OCI-LY3 (cell line): Measurements from ENCODE around the gene ZC3H12C.

Experiments used
- H2AFZ ChIP-seq: fragments of 200-600, 300-600 bp; shearing (Covaris generic); 2 replicates; pipeline ENCODE4 v1.6.0; 2014; ENCODE audit warnings: antibody characterized with exemption, low read depth, low read length
- H3K27ac ChIP-seq: fragments of 200-600, 300-600 bp; sonication (generic); 2 replicates; pipeline ENCODE4 v1.5.1; 2014; ENCODE audit warnings: mild to moderate bottlenecking, low read length, moderate library complexity, mixed read lengths
- H3K27me3 ChIP-seq: fragments of 200-600, 300-600 bp; sonication (generic); 2 replicates; pipeline ENCODE4 v1.6.1; 2014; ENCODE audit warnings: low read depth, low read length, mixed read lengths
- H3K36me3 ChIP-seq: fragments of 200-600, 300-600 bp; sonication (generic); replicated peaks from 2 replicates; pipeline ENCODE3; 2014; ENCODE audit warnings: low read depth, low read length, mixed read lengths
- H3K4me1 ChIP-seq: fragments of 300-600, 200-600 bp; sonication (generic); 2 replicates; pipeline ENCODE4 v1.6.1; 2014; ENCODE audit warnings: low read length, mixed read lengths
- H3K4me2 ChIP-seq: fragments of 200-600, 300-600 bp; sonication (generic); 2 replicates; pipeline ENCODE4 v1.6.1; 2014; ENCODE audit warnings: low read length, mixed read lengths
- H3K4me3 ChIP-seq: fragments of 300-600, 200-600 bp; sonication (generic); 2 replicates; pipeline ENCODE4 v1.5.1; 2014; ENCODE audit warnings: antibody characterized with exemption, mild to moderate bottlenecking, low read length, moderate library complexity
- H3K79me2 ChIP-seq: fragments of 300-600, 200-600 bp; shearing (Covaris generic); 2 replicates; pipeline ENCODE4 v1.6.1; 2014; ENCODE audit warnings: mild to moderate bottlenecking, low read length, mixed read lengths
- H3K9ac ChIP-seq: fragments of 300-600, 200-600 bp; shearing (Covaris generic); 2 replicates; pipeline ENCODE4 v1.6.0; 2014; ENCODE audit warnings: mild to moderate bottlenecking, low read length, moderate library complexity
- H3K9me3 ChIP-seq: fragments of 200-600, 300-600 bp; shearing (Covaris generic); 2 replicates; pipeline ENCODE4 v1.6.1; 2014; ENCODE audit warnings: low read length, mixed read lengths; ENCODE audit not compliant: insufficient read depth
- H4K20me1 ChIP-seq: fragments of 200-600, 300-600 bp; sonication (generic); 2 replicates; pipeline ENCODE4 v1.6.1; 2016; ENCODE audit warnings: low read length, mixed read lengths; ENCODE audit not compliant: insufficient read depth
- CTCF ChIP-seq: fragments of 200-600, 300-600 bp; sonication (generic); IDR thresholded peaks from 2 replicates; pipeline ENCODE4 v1.5.1; 2014; ENCODE audit warnings: antibody characterized with exemption, low read length, low read depth
- EZH2phosphoT487 ChIP-seq: fragments of 200-600 bp; shearing (Covaris generic); IDR thresholded peaks from 2 replicates; pipeline ENCODE4 v1.6.1; 2018; ENCODE audit warnings: antibody characterized with exemption, mixed run types, low read depth

The ZC3H12C gene

GRCh38 chr11:110121204-110121603 is 28.0 kb downstream of the ZC3H12C start:
- Histone ChIP-seq H2AFZ (no peak overlapping the region), H3K9ac (no peak overlapping the region), H3K27me3 (no peaks in the 10 kb centered on the region), H3K36me3 (peaks cover 6% of the 10 kb centered on the region), H3K79me2 (no peaks in the 10 kb centered on the region), H3K27ac (no peak overlapping the region), H3K9me3 (no peaks in the 10 kb centered on the region), H3K4me3 (no peak overlapping the region), H3K4me2 (no peak overlapping the region), H3K4me1 (peaks cover 23% of the 10 kb centered on the region), H4K20me1 (peaks cover 12% of the 10 kb centered on the region; the same call in 1 of the 2 replicates)
- TF ChIP-seq CTCF (no peak), EZH2phosphoT487 (no peak)

DNA sequence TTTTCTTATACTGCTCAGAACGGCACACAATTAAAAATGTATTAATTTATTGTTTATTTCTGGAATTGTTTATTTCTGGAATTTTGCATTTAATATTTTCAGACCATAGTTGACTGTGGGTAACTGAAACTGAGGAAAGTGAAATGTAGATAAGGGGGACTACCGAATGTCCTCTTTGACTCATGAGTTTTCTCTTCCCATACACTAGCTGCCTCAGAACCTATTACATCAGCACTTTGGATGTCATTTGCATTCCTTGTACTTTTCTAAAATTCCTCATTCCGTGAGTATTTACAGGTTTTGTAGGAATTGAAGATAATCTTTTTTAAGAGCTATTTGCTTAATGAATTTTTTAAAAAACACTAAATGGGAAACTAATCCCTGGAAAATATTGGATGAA is 29.8 kb downstream of the ZC3H12C start:
- Histone ChIP-seq H3K9ac (no peak overlapping the region), H3K27me3 (no peaks in the 10 kb centered on the region), H3K36me3 (peaks cover 6% of the 10 kb centered on the region), H3K4me1 (peaks cover 23% of the 10 kb centered on the region), H3K79me2 (no peaks in the 10 kb centered on the region), H3K4me2 (peak overlapping the region; percentile 33), H4K20me1 (peaks cover 12% of the 10 kb centered on the region; the same call in 1 of the 2 replicates), H3K9me3 (no peaks in the 10 kb centered on the region), H3K4me3 (peak overlapping the region; percentile 17; the same call in 1 of the 2 replicates), H2AFZ (no peak overlapping the region), H3K27ac (no peak overlapping the region)
- no peak for TF ChIP-seq EZH2phosphoT487
- TF ChIP-seq CTCF = no peak

DNA sequence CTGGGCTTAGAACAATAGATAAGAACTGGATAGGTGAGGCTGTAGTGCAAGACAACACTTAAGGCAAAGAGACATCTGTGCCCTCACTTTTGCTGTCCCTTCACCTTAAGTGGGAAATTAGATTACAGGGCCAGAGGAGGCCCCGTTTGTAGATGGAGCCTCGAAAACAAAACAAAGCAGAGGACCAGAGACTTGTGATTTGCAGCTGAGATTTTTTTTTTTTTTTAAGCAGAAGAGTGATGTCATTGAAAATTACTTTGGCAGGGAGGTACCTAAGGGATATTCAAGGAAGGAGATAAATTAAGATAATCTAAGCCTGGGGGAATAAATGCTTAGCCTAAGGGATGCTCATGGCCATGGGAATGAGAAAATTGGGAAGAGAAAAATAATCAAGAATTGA is 31.4 kb downstream of the ZC3H12C start:
- TF ChIP-seq EZH2phosphoT487 = no peak
- TF ChIP-seq CTCF = no peak
- Histone ChIP-seq H3K4me1 (peaks cover 23% of the 10 kb centered on the region), H3K9ac (no peak overlapping the region), H3K27me3 (no peaks in the 10 kb centered on the region), H3K27ac (no peak overlapping the region), H3K79me2 (no peaks in the 10 kb centered on the region), H2AFZ (no peak overlapping the region), H3K36me3 (peaks cover 6% of the 10 kb centered on the region), H3K9me3 (no peaks in the 10 kb centered on the region), H3K4me3 (no peak overlapping the region), H3K4me2 (no peak overlapping the region), H4K20me1 (peaks cover 15% of the 10 kb centered on the region; the same call in 1 of the 2 replicates)

DNA sequence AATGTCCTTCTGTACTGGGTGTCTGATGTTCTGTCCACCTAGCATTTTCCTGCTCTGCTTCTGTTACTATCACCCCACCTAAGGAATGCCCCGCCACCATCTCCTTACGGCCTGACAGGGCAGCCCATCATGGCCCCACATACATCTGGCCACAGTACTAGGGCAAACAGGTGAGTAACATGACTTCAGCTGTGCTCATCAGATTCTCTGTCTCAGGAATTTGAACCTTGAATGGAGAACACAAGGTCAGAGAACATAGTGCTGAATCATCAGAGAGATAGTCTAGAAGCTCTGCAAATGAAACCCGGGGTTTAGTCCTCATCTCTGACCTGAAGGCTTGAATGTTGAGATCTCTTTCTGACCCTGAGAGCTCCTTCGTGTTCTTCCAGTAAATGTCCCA is 32.4 kb downstream of the ZC3H12C start:
- H3K79me2 ChIP-seq = no peaks in the 10 kb centered on the region
- H4K20me1 ChIP-seq = peaks cover 15% of the 10 kb centered on the region; the same call in 1 of the 2 replicates
- no peak for TF ChIP-seq EZH2phosphoT487
- no peak overlapping the region for H3K4me2 ChIP-seq
- H3K27me3 ChIP-seq = no peaks in the 10 kb centered on the region
- H3K9me3 ChIP-seq = no peaks in the 10 kb centered on the region
- peaks cover 6% of the 10 kb centered on the region for H3K36me3 ChIP-seq
- H3K9ac ChIP-seq = no peak overlapping the region
- peaks cover 23% of the 10 kb centered on the region for H3K4me1 ChIP-seq
- H3K4me3 ChIP-seq = no peak overlapping the region
- no peak overlapping the region for H3K27ac ChIP-seq
- H2AFZ ChIP-seq = no peak overlapping the region
